Stimulated activated CD8-positive, alpha-beta memory T cell treated with anti-CD3 and anti-CD28 coated beads, Interleukin-15, amount 100 ng/mL, for 48 hours (primary cell): ENCODE measurements around the gene SAP25.
"Not testable (repeated sequence)": the region's sequence is repeated elsewhere in the genome, so short reads cannot be mapped to it uniquely, and the experiment has no call there.

ENCODE experiments used
- DNase-seq, 2 donors: peaks; one replicate each; pipeline ENCODE4 v3.0.0-alpha.2; 2020; ENCODE audit warnings: low read depth in 2 of 2

The SAP25 gene

GRCh38 chr7:100535982-100536381 is 37.7 kb downstream of the SAP25 start:
- DNase-seq, result not testable (repeated sequence)

DNA sequence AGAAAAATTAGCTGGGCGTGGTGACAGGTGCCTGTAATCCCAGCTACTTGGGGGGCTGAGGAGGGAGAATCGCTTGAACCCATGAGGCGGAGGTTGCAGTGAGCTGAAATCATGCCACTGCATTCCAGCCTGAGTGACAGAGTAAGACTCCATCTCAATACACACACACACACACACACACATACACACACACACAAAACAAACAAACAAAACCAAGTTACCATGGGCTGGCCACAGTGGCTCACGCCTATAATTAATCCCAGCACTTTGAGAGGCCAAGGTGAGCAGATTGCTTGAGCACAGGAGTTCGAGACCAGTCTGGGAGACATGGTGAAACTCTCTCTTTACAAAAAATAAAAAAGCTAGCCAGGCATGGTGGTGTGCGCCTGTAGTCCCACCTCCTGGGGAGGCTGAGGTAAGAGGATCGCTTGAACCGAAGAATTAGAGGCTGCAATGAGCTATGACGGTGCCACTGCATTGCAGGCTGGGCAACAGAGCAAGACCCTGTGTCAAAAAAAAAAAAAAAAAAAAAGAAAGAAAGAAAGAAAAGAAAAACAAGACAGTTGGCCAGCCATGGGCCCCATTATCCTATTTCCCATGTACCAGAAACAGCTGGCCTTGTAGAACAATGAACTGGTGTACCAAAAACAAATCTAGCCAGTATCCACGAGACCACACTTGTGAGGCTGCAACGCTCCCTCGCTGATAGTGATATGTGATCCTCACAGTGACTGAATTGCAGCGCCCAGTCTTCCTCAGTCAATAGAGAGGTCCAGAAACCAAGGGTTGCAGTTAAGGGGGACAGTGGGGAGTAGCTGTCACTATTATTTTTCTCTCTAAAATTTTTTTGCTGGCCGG is 41.3 kb downstream of the SAP25 start:
- DNase-seq, result no peak

DNA sequence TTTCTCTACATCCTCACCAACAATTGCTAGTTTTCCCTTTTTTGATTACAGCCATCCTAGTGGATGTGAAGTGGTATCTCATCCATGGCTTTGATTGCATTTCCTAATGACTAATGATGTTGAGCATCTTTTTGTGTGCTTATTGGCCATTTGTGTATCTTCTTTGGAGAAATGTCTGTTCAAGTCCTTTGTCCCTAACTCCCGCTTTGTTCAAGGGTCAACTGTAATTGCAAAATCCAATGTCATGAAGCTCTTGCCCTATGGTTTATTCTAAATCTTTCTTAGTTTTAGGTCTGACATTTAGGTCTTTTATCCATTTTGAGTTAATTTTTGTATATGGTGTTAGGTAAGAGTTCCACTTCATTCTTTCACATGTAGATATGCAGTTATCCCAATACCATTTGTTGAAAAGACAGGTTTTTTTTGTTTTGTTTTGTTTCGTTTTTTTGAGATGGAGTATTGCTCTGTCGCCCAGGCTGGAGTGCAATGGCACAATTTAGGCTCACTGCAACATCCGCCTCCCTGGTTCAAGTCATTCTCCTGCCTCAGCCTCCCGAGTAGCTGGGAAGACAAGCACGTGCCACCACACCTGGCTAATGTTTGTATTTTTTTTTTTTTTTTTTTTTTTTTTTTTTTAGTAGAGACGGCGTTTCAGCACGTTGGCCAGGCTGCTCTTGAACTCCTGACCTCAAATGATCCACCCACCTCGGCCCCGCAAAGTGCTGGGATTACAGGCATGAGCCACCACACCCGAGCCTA is 45.4 kb downstream of the SAP25 start:
- not testable (repeated sequence) for DNase-seq

- DNase-seq, result not testable (repeated sequence)
These were observed 50.5 kb downstream of the SAP25 start for GRCh38 chr7:100523192-100523591.
